H9 (cell line): ENCODE measurements around the gene FGFBP2. TPM values are rescaled to one million over a fixed set of nuclear protein-coding genes. Genes with fewer than 3 reads are reported as not detected.

Experiments used
- DNase-seq: peaks from one replicate; pipeline ENCODE4 v3.0.0-alpha.2; 2017
- H2AFZ ChIP-seq: one replicate; pipeline ENCODE4 v1.6.1; 2013; ENCODE audit warnings: mild to moderate bottlenecking, low read length, control low read depth, moderate library complexity
- H2AK5ac ChIP-seq: 2 replicates; pipeline ENCODE4 v1.6.1; 2013; ENCODE audit warnings: low read length, control low read depth, mixed read lengths; ENCODE audit not compliant: insufficient read length
- H2BK120ac ChIP-seq: one replicate; pipeline ENCODE4 v1.6.1; 2013; ENCODE audit warnings: low read depth, mild to moderate bottlenecking, low read length, control low read depth, inconsistent platforms; ENCODE audit not compliant: poor library complexity, severe bottlenecking
- H2BK12ac ChIP-seq: 2 replicates; pipeline ENCODE4 v1.6.1; 2013; ENCODE audit warnings: low read length, control low read depth, mixed read lengths, low read depth; ENCODE audit not compliant: insufficient read length
- H2BK15ac ChIP-seq: 2 replicates; pipeline ENCODE4 v1.6.1; 2013; ENCODE audit warnings: low read depth, low read length, control low read depth
- H2BK20ac ChIP-seq: one replicate; pipeline ENCODE4 v1.6.1; 2013; ENCODE audit warnings: low read depth, mild to moderate bottlenecking, low read length, control low read depth, inconsistent platforms; ENCODE audit not compliant: poor library complexity, severe bottlenecking
- H2BK5ac ChIP-seq: 2 replicates; pipeline ENCODE4 v1.6.1; 2013; ENCODE audit warnings: low read length, control low read depth, mixed read lengths; ENCODE audit not compliant: insufficient read length
- H3K14ac ChIP-seq: 2 replicates; pipeline ENCODE4 v1.6.1; 2013; ENCODE audit warnings: low read length, control low read depth; ENCODE audit not compliant: insufficient read depth
- H3K18ac ChIP-seq: 2 replicates; pipeline ENCODE4 v1.6.1; 2013; ENCODE audit warnings: low read depth, mild to moderate bottlenecking, mixed read lengths, low read length, control low read depth; ENCODE audit not compliant: insufficient read length
- H3K23ac ChIP-seq: 2 replicates; pipeline ENCODE4 v1.6.1; 2013; ENCODE audit warnings: low read length, control low read depth, mixed read lengths, low read depth; ENCODE audit not compliant: insufficient read length
- H3K23me2 ChIP-seq: 2 replicates; pipeline ENCODE4 v1.6.1; 2013; ENCODE audit warnings: low read depth, mild to moderate bottlenecking, mixed read lengths, low read length, control low read depth; ENCODE audit not compliant: insufficient read length, poor library complexity, severe bottlenecking
- H3K27ac ChIP-seq: 2 replicates; pipeline ENCODE4 v1.5.1; 2013; ENCODE audit warnings: low read length, control low read depth, mixed read lengths, low read depth; ENCODE audit not compliant: insufficient read length
- H3K27me3 ChIP-seq: 2 replicates; pipeline ENCODE4 v1.6.1; 2013; ENCODE audit warnings: low read length, control low read depth, inconsistent platforms; ENCODE audit not compliant: insufficient read depth
- H3K4ac ChIP-seq: 2 replicates; pipeline ENCODE4 v1.6.1; 2013; ENCODE audit warnings: low read depth, mild to moderate bottlenecking, control low read depth, inconsistent platforms, low read length, moderate library complexity
- H3K4me1 ChIP-seq: 2 replicates; pipeline ENCODE4 v1.6.1; 2013; ENCODE audit warnings: low read length, control low read depth, inconsistent platforms; ENCODE audit not compliant: insufficient read depth
- H3K4me2 ChIP-seq: 2 replicates; pipeline ENCODE4 v1.6.1; 2013; ENCODE audit warnings: low read length, control low read depth, mixed read lengths; ENCODE audit not compliant: insufficient read length, insufficient read depth
- H3K56ac ChIP-seq: 2 replicates; pipeline ENCODE4 v1.6.1; 2013; ENCODE audit warnings: low read depth, mild to moderate bottlenecking, mixed read lengths, low read length, control low read depth; ENCODE audit not compliant: insufficient read length
- H3K79me1 ChIP-seq: 2 replicates; pipeline ENCODE4 v1.6.1; 2013; ENCODE audit warnings: low read depth, mild to moderate bottlenecking, moderate library complexity, low read length, control low read depth, inconsistent platforms; ENCODE audit not compliant: insufficient read depth, poor library complexity, severe bottlenecking
- H3K79me2 ChIP-seq: 2 replicates; pipeline ENCODE4 v1.6.1; 2013; ENCODE audit warnings: low read length, control low read depth, inconsistent platforms; ENCODE audit not compliant: insufficient read depth
- H3K9ac ChIP-seq: 2 replicates; pipeline ENCODE4 v1.6.1; 2013; ENCODE audit warnings: low read length, control low read depth, mixed read lengths; ENCODE audit not compliant: insufficient read length; ENCODE audit errors: extremely low read depth
- H3K9me3 ChIP-seq: one replicate; pipeline ENCODE4 v1.6.1; 2013; ENCODE audit warnings: low read depth, low read length, inconsistent platforms; ENCODE audit not compliant: control insufficient read depth
- H3T11ph ChIP-seq: one replicate; pipeline ENCODE4 v1.6.1; 2013; ENCODE audit warnings: mild to moderate bottlenecking, low read length, control low read depth, inconsistent platforms
- H4K20me1 ChIP-seq: one replicate; pipeline ENCODE4 v1.6.1; 2013; ENCODE audit not compliant: control insufficient read depth, insufficient read length, insufficient read depth
- H4K5ac ChIP-seq: 2 replicates; pipeline ENCODE4 v1.6.1; 2013; ENCODE audit warnings: low read depth, mild to moderate bottlenecking, mixed read lengths, low read length, control low read depth; ENCODE audit not compliant: insufficient read length
- H4K8ac ChIP-seq: replicated peaks from 2 replicates; pipeline ENCODE4 v1.6.1; 2013; ENCODE audit warnings: low read length, control low read depth, mixed read lengths, low read depth; ENCODE audit not compliant: insufficient read length
- H4K91ac ChIP-seq: 2 replicates; pipeline ENCODE4 v1.6.1; 2013; ENCODE audit warnings: low read depth, mild to moderate bottlenecking, moderate library complexity, mixed read lengths, low read length, control low read depth; ENCODE audit not compliant: insufficient read length
- H3K27ac Mint-ChIP-seq, 3 experiments: 2 replicates in 2 of 3; 3 replicates in 1 of 3; pipeline ENCODE4 v1.8.0; 2020 to 2021; ENCODE audit warnings: mixed read lengths in 3 of 3, mild to moderate bottlenecking in 1 of 3, moderate library complexity in 1 of 3
- H3K27me3 Mint-ChIP-seq: 2 replicates; pipeline ENCODE4 v1.8.0; 2021; ENCODE audit warnings: low read depth, mild to moderate bottlenecking, moderate library complexity, mixed read lengths
- H3K36me3 Mint-ChIP-seq, 3 experiments: 2 replicates in 2 of 3; 3 replicates in 1 of 3; pipeline ENCODE4 v1.8.0; 2020 to 2021; ENCODE audit warnings: low read depth in 3 of 3, mixed read lengths in 3 of 3; ENCODE audit not compliant: insufficient read depth in 1 of 3
- H3K4me1 Mint-ChIP-seq, 2 experiments: 2 replicates each; pipeline ENCODE4 v1.8.0; 2020; ENCODE audit warnings: mixed read lengths in 2 of 2
- H3K4me3 Mint-ChIP-seq, 2 experiments: 2 replicates in 1 of 2; 3 replicates in 1 of 2; pipeline ENCODE4 v1.8.0; 2020 to 2021; ENCODE audit warnings: mild to moderate bottlenecking in 2 of 2, mixed read lengths in 2 of 2, moderate library complexity in 1 of 2
- H3K9me3 Mint-ChIP-seq, 2 experiments: 2 replicates in 1 of 2; 3 replicates in 1 of 2; pipeline ENCODE4 v1.8.0; 2020; ENCODE audit warnings: mild to moderate bottlenecking in 2 of 2, mixed read lengths in 2 of 2, moderate library complexity in 1 of 2
- CTCF ChIP-seq: fragments of 200-600 bp; sonication (generic); conservative IDR thresholded peaks from 3 replicates; pipeline ENCODE4 v1.8.0; 2021; ENCODE audit warnings: antibody characterized with exemption, mild to moderate bottlenecking
- WGBS: extraction: QIAGEN DNeasy Blood & Tissue Kit; methylation state at CpG from one replicate; pipeline ENCODE4 v1.1.7; 2013; ENCODE audit warnings: missing lambda C conversion rate, low lambda C conversion rate, mixed read lengths; ENCODE audit not compliant: insufficient read length; ENCODE audit errors: extremely low coverage; 5-methylcytosine and 5-hydroxymethylcytosine counted together
- total RNA-seq: library from RNA; stranded (reverse); gene quantifications from 2 replicates; pipeline ENCODE4 v1.2.1, GENCODE V29; 2021

FGFBP2 gene
- total RNA-seq, 1 experiment from 2014 or later: not detected

- Histone ChIP-seq H4K91ac (no peak overlapping the region), H4K20me1 (no peaks in the 10 kb centered on the region), H3K4ac (no peak overlapping the region), H2BK15ac (no peak overlapping the region), H3K18ac (no peak overlapping the region), H3K4me2 (no peak overlapping the region), H3K79me1 (no peaks in the 10 kb centered on the region), H2BK5ac (no peak overlapping the region), H2AFZ (no peak overlapping the region), H3K79me2 (no peaks in the 10 kb centered on the region), H3K27ac (no peak overlapping the region), H4K8ac (no peak overlapping the region), H3T11ph (no peak overlapping the region), H3K9ac (no peak overlapping the region), H2BK20ac (no peak overlapping the region), H3K4me1 (peaks cover 3% of the 10 kb centered on the region; the same call in 1 of the 2 replicates), H2BK12ac (no peak overlapping the region), H2AK5ac (no peak overlapping the region), H2BK120ac (no peak overlapping the region), H3K27me3 (no peaks in the 10 kb centered on the region), H4K5ac (no peak overlapping the region), H3K56ac (no peak overlapping the region), H3K23me2 (no peaks in the 10 kb centered on the region), H3K9me3 (no peaks in the 10 kb centered on the region), H3K23ac (no peak overlapping the region), H3K14ac (no peak overlapping the region)
- TF ChIP-seq CTCF: no peak
- Mint-ChIP-seq H3K4me1 (peaks cover 9 to 10% of the 10 kb centered on the region in 2 experiments), H3K27me3 (peaks cover under 1% of the 10 kb centered on the region), H3K9me3 (peaks cover 15 to 19% of the 10 kb centered on the region in 2 experiments), H3K27ac (no peak overlapping the region), H3K36me3 (peaks cover 3 to 13% (median 8%) of the 10 kb centered on the region in 3 experiments; a peak in 6 of 7 replicates), H3K4me3 (no peak overlapping the region)
- WGBS: no CpG with 5 or more reads among the region's 2 CpGs
- DNase-seq: no peak
Observed at GRCh38 chr4:15958562-15958961, 4.4 kb downstream of the FGFBP2 start.
